ENCODE data around the gene ARGLU1.

The ARGLU1 gene

GRCh38 chr13:106499896-106500295 lies 68.0 kb downstream of the ARGLU1 start:
- DNase-seq (ENCODE audit: low spot score): no peak

- no peak for DNase-seq (ENCODE audit: low spot score)
These were observed 68.8 kb downstream of the ARGLU1 start for GRCh38 chr13:106499113-106499512.

- no peak for DNase-seq (ENCODE audit: low spot score)
These were observed 69.4 kb downstream of the ARGLU1 start for GRCh38 chr13:106498571-106498970.

- no peak for DNase-seq (ENCODE audit: low spot score)
These were observed 69.8 kb downstream of the ARGLU1 start for GRCh38 chr13:106498158-106498557.

- DNase-seq (ENCODE audit: low spot score): no peak
These were observed 70.9 kb downstream of the ARGLU1 start for GRCh38 chr13:106497079-106497478.

GRCh38 chr13:106496072-106496997 lies 71.6 kb downstream of the ARGLU1 start:
- peak; percentile 70 for DNase-seq (ENCODE audit: low spot score)

GRCh38 chr13:106494936-106495335 lies 73.0 kb downstream of the ARGLU1 start:
- no peak for DNase-seq (ENCODE audit: low spot score)

GRCh38 chr13:106494506-106494905 lies 73.4 kb downstream of the ARGLU1 start:
- no peak for DNase-seq (ENCODE audit: low spot score)

GRCh38 chr13:106493533-106494220 lies 74.3 kb downstream of the ARGLU1 start:
- no peak for DNase-seq (ENCODE audit: low spot score)

GRCh38 chr13:106492588-106493475 lies 75.1 kb downstream of the ARGLU1 start:
- no peak for DNase-seq (ENCODE audit: low spot score)

- DNase-seq (ENCODE audit: low spot score): no peak
These were observed 75.9 kb downstream of the ARGLU1 start for GRCh38 chr13:106491928-106492587.
